H9 (cell line): Measurements from ENCODE around the gene SIPA1L3. TPM values are rescaled to one million over a fixed set of nuclear protein-coding genes. Genes with fewer than 3 reads are reported as not detected.
A peak's percentile ranks its signal among the peaks of the same experiment; 100 is the strongest.

Experiments used
- DNase-seq: peaks from one replicate; pipeline ENCODE4 v3.0.0-alpha.2; 2017
- H2AFZ ChIP-seq: one replicate; pipeline ENCODE4 v1.6.1; 2013; ENCODE audit warnings: mild to moderate bottlenecking, low read length, control low read depth, moderate library complexity
- H2AK5ac ChIP-seq: 2 replicates; pipeline ENCODE4 v1.6.1; 2013; ENCODE audit warnings: low read length, control low read depth, mixed read lengths; ENCODE audit not compliant: insufficient read length
- H2BK120ac ChIP-seq: one replicate; pipeline ENCODE4 v1.6.1; 2013; ENCODE audit warnings: low read depth, mild to moderate bottlenecking, low read length, control low read depth, inconsistent platforms; ENCODE audit not compliant: poor library complexity, severe bottlenecking
- H2BK12ac ChIP-seq: 2 replicates; pipeline ENCODE4 v1.6.1; 2013; ENCODE audit warnings: low read length, control low read depth, mixed read lengths, low read depth; ENCODE audit not compliant: insufficient read length
- H2BK15ac ChIP-seq: 2 replicates; pipeline ENCODE4 v1.6.1; 2013; ENCODE audit warnings: low read depth, low read length, control low read depth
- H2BK20ac ChIP-seq: one replicate; pipeline ENCODE4 v1.6.1; 2013; ENCODE audit warnings: low read depth, mild to moderate bottlenecking, low read length, control low read depth, inconsistent platforms; ENCODE audit not compliant: poor library complexity, severe bottlenecking
- H2BK5ac ChIP-seq: 2 replicates; pipeline ENCODE4 v1.6.1; 2013; ENCODE audit warnings: low read length, control low read depth, mixed read lengths; ENCODE audit not compliant: insufficient read length
- H3K14ac ChIP-seq: 2 replicates; pipeline ENCODE4 v1.6.1; 2013; ENCODE audit warnings: low read length, control low read depth; ENCODE audit not compliant: insufficient read depth
- H3K18ac ChIP-seq: 2 replicates; pipeline ENCODE4 v1.6.1; 2013; ENCODE audit warnings: low read depth, mild to moderate bottlenecking, mixed read lengths, low read length, control low read depth; ENCODE audit not compliant: insufficient read length
- H3K23ac ChIP-seq: 2 replicates; pipeline ENCODE4 v1.6.1; 2013; ENCODE audit warnings: low read length, control low read depth, mixed read lengths, low read depth; ENCODE audit not compliant: insufficient read length
- H3K23me2 ChIP-seq: 2 replicates; pipeline ENCODE4 v1.6.1; 2013; ENCODE audit warnings: low read depth, mild to moderate bottlenecking, mixed read lengths, low read length, control low read depth; ENCODE audit not compliant: insufficient read length, poor library complexity, severe bottlenecking
- H3K27ac ChIP-seq: 2 replicates; pipeline ENCODE4 v1.5.1; 2013; ENCODE audit warnings: low read length, control low read depth, mixed read lengths, low read depth; ENCODE audit not compliant: insufficient read length
- H3K27me3 ChIP-seq: 2 replicates; pipeline ENCODE4 v1.6.1; 2013; ENCODE audit warnings: low read length, control low read depth, inconsistent platforms; ENCODE audit not compliant: insufficient read depth
- H3K4ac ChIP-seq: 2 replicates; pipeline ENCODE4 v1.6.1; 2013; ENCODE audit warnings: low read depth, mild to moderate bottlenecking, control low read depth, inconsistent platforms, low read length, moderate library complexity
- H3K4me1 ChIP-seq: 2 replicates; pipeline ENCODE4 v1.6.1; 2013; ENCODE audit warnings: low read length, control low read depth, inconsistent platforms; ENCODE audit not compliant: insufficient read depth
- H3K4me2 ChIP-seq: 2 replicates; pipeline ENCODE4 v1.6.1; 2013; ENCODE audit warnings: low read length, control low read depth, mixed read lengths; ENCODE audit not compliant: insufficient read length, insufficient read depth
- H3K56ac ChIP-seq: 2 replicates; pipeline ENCODE4 v1.6.1; 2013; ENCODE audit warnings: low read depth, mild to moderate bottlenecking, mixed read lengths, low read length, control low read depth; ENCODE audit not compliant: insufficient read length
- H3K79me1 ChIP-seq: 2 replicates; pipeline ENCODE4 v1.6.1; 2013; ENCODE audit warnings: low read depth, mild to moderate bottlenecking, moderate library complexity, low read length, control low read depth, inconsistent platforms; ENCODE audit not compliant: insufficient read depth, poor library complexity, severe bottlenecking
- H3K79me2 ChIP-seq: 2 replicates; pipeline ENCODE4 v1.6.1; 2013; ENCODE audit warnings: low read length, control low read depth, inconsistent platforms; ENCODE audit not compliant: insufficient read depth
- H3K9ac ChIP-seq: 2 replicates; pipeline ENCODE4 v1.6.1; 2013; ENCODE audit warnings: low read length, control low read depth, mixed read lengths; ENCODE audit not compliant: insufficient read length; ENCODE audit errors: extremely low read depth
- H3K9me3 ChIP-seq: one replicate; pipeline ENCODE4 v1.6.1; 2013; ENCODE audit warnings: low read depth, low read length, inconsistent platforms; ENCODE audit not compliant: control insufficient read depth
- H3T11ph ChIP-seq: one replicate; pipeline ENCODE4 v1.6.1; 2013; ENCODE audit warnings: mild to moderate bottlenecking, low read length, control low read depth, inconsistent platforms
- H4K20me1 ChIP-seq: one replicate; pipeline ENCODE4 v1.6.1; 2013; ENCODE audit not compliant: control insufficient read depth, insufficient read length, insufficient read depth
- H4K5ac ChIP-seq: 2 replicates; pipeline ENCODE4 v1.6.1; 2013; ENCODE audit warnings: low read depth, mild to moderate bottlenecking, mixed read lengths, low read length, control low read depth; ENCODE audit not compliant: insufficient read length
- H4K8ac ChIP-seq: replicated peaks from 2 replicates; pipeline ENCODE4 v1.6.1; 2013; ENCODE audit warnings: low read length, control low read depth, mixed read lengths, low read depth; ENCODE audit not compliant: insufficient read length
- H4K91ac ChIP-seq: 2 replicates; pipeline ENCODE4 v1.6.1; 2013; ENCODE audit warnings: low read depth, mild to moderate bottlenecking, moderate library complexity, mixed read lengths, low read length, control low read depth; ENCODE audit not compliant: insufficient read length
- H3K27ac Mint-ChIP-seq, 3 experiments: 2 replicates in 2 of 3; 3 replicates in 1 of 3; pipeline ENCODE4 v1.8.0; 2020 to 2021; ENCODE audit warnings: mixed read lengths in 3 of 3, mild to moderate bottlenecking in 1 of 3, moderate library complexity in 1 of 3
- H3K27me3 Mint-ChIP-seq: 2 replicates; pipeline ENCODE4 v1.8.0; 2021; ENCODE audit warnings: low read depth, mild to moderate bottlenecking, moderate library complexity, mixed read lengths
- H3K36me3 Mint-ChIP-seq, 3 experiments: 2 replicates in 2 of 3; 3 replicates in 1 of 3; pipeline ENCODE4 v1.8.0; 2020 to 2021; ENCODE audit warnings: low read depth in 3 of 3, mixed read lengths in 3 of 3; ENCODE audit not compliant: insufficient read depth in 1 of 3
- H3K4me1 Mint-ChIP-seq, 2 experiments: 2 replicates each; pipeline ENCODE4 v1.8.0; 2020; ENCODE audit warnings: mixed read lengths in 2 of 2
- H3K4me3 Mint-ChIP-seq, 2 experiments: 2 replicates in 1 of 2; 3 replicates in 1 of 2; pipeline ENCODE4 v1.8.0; 2020 to 2021; ENCODE audit warnings: mild to moderate bottlenecking in 2 of 2, mixed read lengths in 2 of 2, moderate library complexity in 1 of 2
- H3K9me3 Mint-ChIP-seq, 2 experiments: 2 replicates in 1 of 2; 3 replicates in 1 of 2; pipeline ENCODE4 v1.8.0; 2020; ENCODE audit warnings: mild to moderate bottlenecking in 2 of 2, mixed read lengths in 2 of 2, moderate library complexity in 1 of 2
- CTCF ChIP-seq: fragments of 200-600 bp; sonication (generic); conservative IDR thresholded peaks from 3 replicates; pipeline ENCODE4 v1.8.0; 2021; ENCODE audit warnings: antibody characterized with exemption, mild to moderate bottlenecking
- WGBS: extraction: QIAGEN DNeasy Blood & Tissue Kit; methylation state at CpG from one replicate; pipeline ENCODE4 v1.1.7; 2013; ENCODE audit warnings: missing lambda C conversion rate, low lambda C conversion rate, mixed read lengths; ENCODE audit not compliant: insufficient read length; ENCODE audit errors: extremely low coverage; 5-methylcytosine and 5-hydroxymethylcytosine counted together
- total RNA-seq: library from RNA; stranded (reverse); gene quantifications from 2 replicates; pipeline ENCODE4 v1.2.1, GENCODE V29; 2021

The SIPA1L3 gene
- total RNA-seq, 1 experiment from 2014 or later: 40.1 TPM

DNA sequence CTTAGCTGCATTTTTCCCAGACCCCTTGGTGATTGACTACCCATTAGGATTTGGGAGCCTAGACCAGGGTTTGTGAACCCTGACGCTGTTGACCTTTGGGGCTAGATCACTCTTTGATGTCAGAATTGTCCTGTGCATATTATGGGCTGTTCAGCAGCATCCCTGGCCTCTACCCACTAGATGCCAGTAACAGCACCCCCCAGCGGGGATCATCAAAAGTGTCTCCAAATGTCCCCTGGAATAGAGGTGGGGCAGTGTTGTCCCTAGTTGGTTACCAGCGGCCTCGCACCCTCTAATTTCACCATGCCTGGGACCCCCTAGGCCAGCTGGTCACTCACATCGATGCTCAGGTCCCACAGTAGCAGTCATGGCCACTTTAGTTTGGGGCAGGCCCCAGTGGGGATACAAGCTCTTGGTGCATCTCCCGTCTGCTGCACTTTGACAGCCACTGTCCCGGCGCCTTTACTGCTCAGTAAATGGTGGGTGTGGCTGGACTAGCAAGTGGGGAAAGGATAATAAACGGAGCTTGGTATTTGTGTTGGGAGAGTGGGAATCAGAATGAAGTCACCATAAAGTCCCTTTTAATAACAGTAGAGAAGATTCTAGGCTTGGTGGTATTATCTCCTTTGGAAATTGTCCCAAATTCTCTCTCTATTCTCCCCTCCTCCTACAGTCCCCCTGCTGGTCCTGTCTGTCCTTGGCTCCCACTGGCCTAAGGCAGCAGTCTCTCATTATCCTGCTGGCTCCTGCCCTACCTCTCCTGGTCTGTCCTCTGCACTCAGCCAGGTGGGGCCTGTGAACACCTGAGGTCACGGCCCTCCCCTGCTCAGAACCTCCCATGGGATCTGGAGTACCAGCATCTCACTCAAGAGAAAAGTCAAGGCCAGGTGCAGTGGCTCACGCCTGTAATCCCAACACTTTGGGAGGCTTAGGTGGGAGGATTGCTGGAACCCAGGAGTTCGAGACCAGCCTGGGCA lies 80.6 kb downstream of the SIPA1L3 start:
- Histone ChIP-seq H3K23me2 (no peaks in the 10 kb centered on the region), H2AFZ (no peak overlapping the region), H4K5ac (no peak overlapping the region), H3K56ac (no peak overlapping the region), H3K79me1 (no peaks in the 10 kb centered on the region), H2AK5ac (no peak overlapping the region), H3K79me2 (no peaks in the 10 kb centered on the region; the same call in 1 of the 2 replicates), H2BK120ac (no peak overlapping the region), H3K18ac (no peak overlapping the region), H3T11ph (no peak overlapping the region), H3K9ac (no peak overlapping the region), H3K4me1 (peaks cover 16% of the 10 kb centered on the region; the same call in 1 of the 2 replicates), H3K23ac (no peak overlapping the region), H4K8ac (no peak overlapping the region), H3K4ac (no peak overlapping the region), H2BK12ac (no peak overlapping the region), H2BK15ac (no peak overlapping the region), H3K27me3 (no peaks in the 10 kb centered on the region), H3K14ac (no peak overlapping the region), H2BK5ac (no peak overlapping the region), H4K91ac (no peak overlapping the region), H3K27ac (no peak overlapping the region), H3K9me3 (no peaks in the 10 kb centered on the region), H4K20me1 (no peaks in the 10 kb centered on the region), H3K4me2 (no peak overlapping the region), H2BK20ac (no peak overlapping the region)
- no CpG with 5 or more reads among the region's 12 CpGs for WGBS
- Mint-ChIP-seq H3K9me3 (no peaks in the 10 kb centered on the region; a peak in 1 of 5 replicates), H3K36me3 (no peaks in the 10 kb centered on the region), H3K4me1 (peaks cover 52 to 61% of the 10 kb centered on the region in 2 experiments), H3K4me3 (no peak overlapping the region; a peak in 1 of 5 replicates), H3K27ac (peak overlapping the region in 2 of 3 experiments; percentile 83 to 92; a peak in 3 of 7 replicates), H3K27me3 (no peaks in the 10 kb centered on the region)
- peak; percentile 66 for DNase-seq
- TF ChIP-seq CTCF: peak; percentile 69
